Tibial nerve (tissue), 4 donors: ENCODE results near the gene MS4A7.

Experiments used
- EP300 ChIP-seq, 2 donors: sonication (generic); formaldehyde crosslinking; IDR thresholded peaks; one replicate each; pipeline ENCODE4 v1.6.1; 2017; ENCODE audit warnings: antibody characterized with exemption in 2 of 2, mild to moderate bottlenecking in 1 of 2
- POLR2A ChIP-seq, 2 donors: fragments of 450-650 bp; IDR thresholded peaks; one replicate each; pipeline ENCODE4 v1.6.1; 2017; ENCODE audit warnings: antibody characterized with exemption in 2 of 2, mild to moderate bottlenecking in 2 of 2, moderate library complexity in 2 of 2
- TF ChIP-seq, protein P1 (sequence below), 5 experiments: fragments of 200-600 bp in 3 of 5; fragments of 450-650 bp in 2 of 5; sonication (generic) in 3 of 5; IDR thresholded peaks; one replicate each; pipeline ENCODE4 v1.5.1; 2016 to 2019; ENCODE audit warnings: antibody characterized with exemption in 5 of 5, mild to moderate bottlenecking in 3 of 5, moderate library complexity in 2 of 5

DNA sequence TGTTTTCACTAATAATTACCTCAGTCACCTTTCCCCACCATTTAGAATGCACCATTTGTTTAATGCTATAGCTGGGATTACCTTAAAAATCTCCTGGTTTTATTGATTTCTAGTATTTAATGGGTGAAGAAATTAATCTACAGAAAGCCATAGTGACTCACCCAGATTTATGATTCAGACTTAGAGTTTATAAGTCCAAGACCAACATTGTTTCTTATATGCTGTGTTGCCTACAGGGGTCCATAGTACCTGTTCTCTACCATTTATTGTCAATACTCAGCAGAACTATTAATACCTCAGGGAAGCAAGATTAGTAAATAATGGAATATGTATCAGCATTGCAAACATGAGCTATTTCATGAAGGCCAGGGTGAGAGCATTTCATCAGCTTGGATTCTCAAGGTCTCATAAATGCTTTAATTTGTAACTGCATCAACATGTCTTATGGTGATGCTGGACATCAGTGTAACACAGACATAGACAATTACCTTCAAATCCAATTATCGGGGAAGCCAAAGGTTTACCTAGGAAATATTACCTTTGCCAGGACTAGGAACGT, 8.0 kb upstream of the MS4A7 start:
- TF ChIP-seq, protein P1, sequence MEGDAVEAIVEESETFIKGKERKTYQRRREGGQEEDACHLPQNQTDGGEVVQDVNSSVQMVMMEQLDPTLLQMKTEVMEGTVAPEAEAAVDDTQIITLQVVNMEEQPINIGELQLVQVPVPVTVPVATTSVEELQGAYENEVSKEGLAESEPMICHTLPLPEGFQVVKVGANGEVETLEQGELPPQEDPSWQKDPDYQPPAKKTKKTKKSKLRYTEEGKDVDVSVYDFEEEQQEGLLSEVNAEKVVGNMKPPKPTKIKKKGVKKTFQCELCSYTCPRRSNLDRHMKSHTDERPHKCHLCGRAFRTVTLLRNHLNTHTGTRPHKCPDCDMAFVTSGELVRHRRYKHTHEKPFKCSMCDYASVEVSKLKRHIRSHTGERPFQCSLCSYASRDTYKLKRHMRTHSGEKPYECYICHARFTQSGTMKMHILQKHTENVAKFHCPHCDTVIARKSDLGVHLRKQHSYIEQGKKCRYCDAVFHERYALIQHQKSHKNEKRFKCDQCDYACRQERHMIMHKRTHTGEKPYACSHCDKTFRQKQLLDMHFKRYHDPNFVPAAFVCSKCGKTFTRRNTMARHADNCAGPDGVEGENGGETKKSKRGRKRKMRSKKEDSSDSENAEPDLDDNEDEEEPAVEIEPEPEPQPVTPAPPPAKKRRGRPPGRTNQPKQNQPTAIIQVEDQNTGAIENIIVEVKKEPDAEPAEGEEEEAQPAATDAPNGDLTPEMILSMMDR (IDR thresholded peaks at IDR 0.05), result no peak
- TF ChIP-seq EP300 (IDR thresholded peaks at IDR 0.05) (no peak), POLR2A (IDR thresholded peaks at IDR 0.05) (no peak)
